Measurements from ENCODE around the gene CLEC2A.
A peak's percentile ranks its signal among the peaks of the same experiment; 100 is the strongest.
"Not testable (repeated sequence)": the region's sequence is repeated elsewhere in the genome, so short reads cannot be mapped to it uniquely, and the experiment has no call there.

CLEC2A gene

DNA sequence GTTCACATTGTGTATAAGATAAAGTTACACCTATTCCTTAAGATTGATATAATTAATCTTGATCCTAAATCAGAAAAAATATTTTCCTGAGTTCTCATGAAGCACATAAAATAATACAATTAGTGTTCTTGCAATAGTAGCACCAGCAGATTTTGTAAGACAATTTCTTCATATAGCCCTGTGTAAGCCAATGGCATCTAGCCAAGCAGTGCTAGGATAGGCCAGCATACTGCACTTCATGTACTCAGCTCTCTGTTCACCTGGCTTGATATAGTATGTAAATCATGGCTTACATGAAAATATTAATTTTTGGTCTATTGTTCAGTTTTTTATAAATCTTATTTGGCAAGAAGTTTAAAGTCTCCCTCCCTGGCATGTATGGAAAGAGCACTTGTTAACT lies 49.0 kb downstream of the CLEC2A start:
- no peak for DNase-seq (ENCODE audit: low read depth in 2 of 3, low spot score in 1 of 3)

DNA sequence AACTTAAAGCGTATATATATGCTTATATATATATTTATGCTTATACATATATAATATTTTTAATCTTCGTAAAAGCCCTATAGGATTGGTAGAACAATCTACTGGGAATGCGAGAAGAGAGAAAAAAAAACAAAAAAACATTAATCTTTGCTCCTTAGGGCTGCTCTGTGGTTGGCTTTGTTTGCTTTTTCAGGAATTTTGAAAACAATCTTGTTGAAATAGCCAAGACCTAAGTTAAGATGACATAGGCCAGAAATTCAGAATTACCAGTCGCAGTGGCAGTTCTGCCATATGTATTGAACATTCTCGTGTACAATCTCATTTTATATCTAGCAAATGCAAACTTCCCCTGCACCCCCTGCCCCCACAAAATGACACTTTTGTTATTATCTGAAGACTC lies 50.2 kb downstream of the CLEC2A start:
- DNase-seq (ENCODE audit: low read depth in 2 of 3, low spot score in 1 of 3): no peak

DNA sequence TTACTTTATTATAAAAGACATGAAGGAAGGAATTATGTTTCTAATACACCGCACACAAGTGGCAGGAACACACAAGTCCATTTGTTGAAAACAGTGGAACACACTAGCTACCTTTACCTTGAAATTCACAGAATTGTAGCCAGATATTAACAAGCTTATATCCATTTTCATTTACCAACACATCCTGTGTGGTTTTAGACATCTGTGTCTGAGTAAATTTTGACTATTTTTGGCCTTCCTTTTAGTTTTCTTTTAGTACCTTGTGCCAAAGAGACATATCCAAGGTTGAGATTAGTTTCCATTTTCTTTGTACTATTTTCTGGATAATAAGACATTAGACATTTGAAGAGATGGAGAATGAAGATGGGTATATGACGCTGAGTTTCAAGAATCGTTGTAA lies 50.9 kb downstream of the CLEC2A start, which contains the start of gene KLRF2:
Gene KLRF2 (plus strand): TSS at position 244 of the 400 bp plus-strand sequence. CDS start 107 bp downstream, at position 351.
- DNase-seq (ENCODE audit: low read depth in 2 of 3, low spot score in 1 of 3): no peak

DNA sequence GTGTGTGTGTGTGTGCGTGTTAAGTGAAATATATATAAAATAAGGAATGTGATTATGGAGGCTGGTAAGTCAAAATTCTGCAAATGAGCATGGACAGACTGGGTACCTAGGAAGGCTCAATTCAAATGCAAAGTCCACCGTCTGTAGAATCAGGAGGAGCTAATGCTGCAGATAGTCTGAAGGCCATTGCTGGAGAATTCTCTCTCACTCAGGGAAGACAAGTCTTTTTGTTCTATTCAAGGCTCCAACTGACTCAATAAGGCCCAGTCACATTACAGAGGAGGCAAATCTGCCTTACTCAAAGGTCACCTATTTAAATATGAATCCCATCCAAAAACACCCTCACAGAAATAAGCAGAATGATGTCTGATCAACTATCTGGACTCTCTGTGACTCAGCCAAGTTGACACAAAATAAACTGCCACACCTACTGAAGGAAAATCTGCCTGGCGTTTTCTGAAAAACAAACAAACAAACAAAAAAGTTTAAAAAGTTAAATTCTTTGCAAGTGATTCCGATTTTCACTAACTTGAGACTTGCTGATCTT lies 51.6 kb downstream of the CLEC2A start:
- DNase-seq (ENCODE audit: low read depth in 2 of 3, low spot score in 1 of 3): no peak

DNA sequence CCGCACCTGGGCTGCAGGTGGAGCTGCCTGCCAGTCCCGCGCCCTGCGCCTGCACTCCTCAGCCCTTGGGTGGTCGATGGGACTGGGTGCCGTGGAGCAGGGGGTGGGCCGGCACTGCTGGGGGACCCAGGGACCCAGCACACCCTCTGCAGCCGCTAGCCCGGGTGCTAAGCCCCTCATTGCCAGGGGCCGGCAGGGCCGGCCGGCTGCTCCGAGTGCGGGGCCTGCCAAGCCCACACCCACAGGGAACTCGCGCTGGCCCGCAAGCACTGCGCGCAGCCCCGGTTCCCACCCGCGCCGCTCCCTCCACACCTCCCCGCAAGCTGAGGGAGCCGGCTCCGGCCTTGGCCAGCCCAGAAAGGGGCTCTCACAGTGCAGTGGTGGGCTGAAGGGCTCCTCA lies 56.0 kb downstream of the CLEC2A start:
- not testable (repeated sequence) for DNase-seq (ENCODE audit: low read depth in 2 of 3, low spot score in 1 of 3)

DNA sequence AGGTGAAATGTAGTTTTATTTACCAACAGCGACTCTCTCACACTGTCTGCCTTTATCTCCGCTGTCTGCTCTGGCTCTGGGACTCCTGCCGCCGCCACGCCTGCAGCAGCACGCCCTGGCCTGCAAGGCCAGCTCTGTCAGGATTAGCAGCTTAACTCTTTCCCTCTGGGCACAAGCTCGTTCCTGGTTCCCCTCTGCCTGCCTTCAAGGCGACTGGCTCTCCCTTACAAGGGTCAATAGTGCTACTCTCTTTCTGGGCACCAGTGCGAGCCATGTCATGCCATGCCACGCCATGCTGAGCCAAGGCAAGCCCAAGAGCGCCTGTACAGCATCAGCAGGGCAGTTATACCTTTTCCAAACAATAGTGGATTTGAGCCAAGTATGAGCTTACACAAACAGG lies 59.4 kb downstream of the CLEC2A start:
- no peak for DNase-seq (ENCODE audit: low read depth in 2 of 3, low spot score in 1 of 3)

DNA sequence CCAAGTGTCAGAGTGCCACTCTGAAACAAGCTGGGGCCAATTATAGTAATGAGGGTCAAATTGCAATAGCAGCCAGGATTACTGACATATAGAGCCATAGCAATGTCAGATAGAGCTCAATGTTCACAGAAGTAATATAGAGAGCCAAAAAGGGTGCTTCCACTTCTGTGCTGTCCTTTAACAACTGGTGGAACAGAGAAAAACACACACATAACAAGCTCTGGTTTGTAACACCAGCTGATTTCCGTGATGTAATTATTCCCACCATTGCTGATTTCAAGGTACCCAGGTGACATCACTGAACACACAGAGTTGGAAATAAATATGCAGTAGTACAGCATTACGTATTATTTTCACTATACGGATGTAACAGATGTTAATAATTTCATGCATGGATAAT lies 60.0 kb downstream of the CLEC2A start:
- DNase-seq (ENCODE audit: low read depth in 2 of 3, low spot score in 1 of 3): peak in 1 of 3 donors; percentile 9

DNA sequence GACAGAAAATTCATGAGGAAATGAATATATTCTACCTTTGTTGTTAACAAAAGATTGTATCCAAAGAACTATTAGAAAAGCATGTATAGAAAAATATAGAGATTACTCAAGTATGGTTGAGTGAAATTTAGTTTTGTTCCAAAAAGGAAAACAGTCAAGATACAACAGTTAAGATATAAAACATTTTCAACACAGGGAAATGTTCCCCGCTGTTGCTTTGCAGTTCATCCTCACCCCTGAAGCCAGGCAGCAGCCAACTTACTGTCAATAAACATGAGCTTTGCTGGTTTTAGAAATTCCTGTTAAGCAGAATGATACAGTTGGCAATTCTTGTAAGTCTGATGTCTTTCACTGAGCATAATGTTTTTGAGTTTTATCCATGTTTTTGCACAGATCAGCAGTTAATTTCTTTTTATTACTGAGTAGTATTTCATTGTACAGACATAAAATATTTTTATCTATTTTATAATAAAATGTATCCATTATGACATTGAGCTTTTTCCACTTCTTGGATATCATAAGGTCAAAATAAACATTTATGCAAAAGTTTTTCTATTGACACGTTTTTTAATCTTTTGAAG lies 61.8 kb downstream of the CLEC2A start:
- no peak for DNase-seq (ENCODE audit: low read depth in 2 of 3, low spot score in 1 of 3)

DNA sequence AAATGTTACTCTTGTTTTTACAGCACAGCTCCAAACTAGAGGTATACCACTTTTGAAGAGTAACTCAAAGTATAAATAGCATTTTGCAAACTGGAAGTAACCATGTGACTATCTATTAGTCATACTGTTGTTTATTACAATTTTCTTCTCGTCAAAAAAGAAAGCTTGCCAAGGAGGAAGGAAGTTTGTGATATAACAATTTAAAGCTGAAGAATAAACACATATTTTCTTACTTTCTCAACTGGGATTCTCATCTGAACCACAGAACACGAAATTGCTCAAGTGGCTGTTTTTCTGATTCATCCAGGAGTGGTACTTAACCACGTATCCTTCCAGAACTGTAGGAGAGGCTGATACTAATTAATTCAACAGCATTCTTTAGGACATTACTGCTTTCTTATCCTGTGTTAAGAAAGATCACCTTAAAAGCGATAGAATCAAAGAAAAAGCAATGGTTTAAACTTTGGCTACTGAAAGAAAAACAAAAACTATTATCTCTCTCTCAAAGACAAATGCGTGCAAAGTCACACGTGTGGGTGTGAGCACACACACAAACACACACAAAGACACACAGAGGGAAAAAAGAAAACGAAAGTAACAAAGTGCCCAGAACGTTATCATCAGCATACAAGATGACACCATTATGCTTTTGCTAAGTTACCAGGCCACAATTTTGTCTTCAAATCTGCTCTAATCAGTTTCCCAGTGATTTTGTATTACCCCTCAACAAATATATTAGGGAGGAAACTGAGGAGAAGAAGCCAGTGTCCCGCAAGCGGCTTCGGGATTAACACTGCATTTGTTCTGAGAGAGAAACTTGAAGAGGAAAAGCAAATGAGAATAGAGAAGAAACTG lies 62.6 kb downstream of the CLEC2A start, which contains the start of gene CLEC2B:
Gene CLEC2B (minus strand): TSS at position 48 of the 855 bp plus-strand sequence.
- DNase-seq (ENCODE audit: low read depth in 2 of 3, low spot score in 1 of 3): peak in 1 of 3 donors; percentile 14

DNA sequence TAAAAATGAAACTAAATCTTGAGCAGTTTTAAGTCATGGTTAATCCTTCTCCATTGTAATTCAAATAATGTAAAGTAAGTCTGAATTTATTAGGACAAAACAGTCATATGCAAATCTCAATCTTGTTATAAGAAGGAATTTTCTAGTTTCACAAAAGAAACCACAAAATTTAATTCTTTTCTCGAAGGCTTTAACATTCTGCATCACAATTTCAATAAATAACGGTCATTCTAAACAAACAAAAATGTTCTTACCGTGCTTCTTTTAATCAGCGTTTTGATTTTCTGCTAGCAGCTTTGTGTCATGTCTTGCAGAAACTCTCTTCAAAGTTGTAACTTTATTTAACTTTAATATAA lies 63.2 kb downstream of the CLEC2A start:
- DNase-seq (ENCODE audit: low read depth in 2 of 3, low spot score in 1 of 3): no peak

DNA sequence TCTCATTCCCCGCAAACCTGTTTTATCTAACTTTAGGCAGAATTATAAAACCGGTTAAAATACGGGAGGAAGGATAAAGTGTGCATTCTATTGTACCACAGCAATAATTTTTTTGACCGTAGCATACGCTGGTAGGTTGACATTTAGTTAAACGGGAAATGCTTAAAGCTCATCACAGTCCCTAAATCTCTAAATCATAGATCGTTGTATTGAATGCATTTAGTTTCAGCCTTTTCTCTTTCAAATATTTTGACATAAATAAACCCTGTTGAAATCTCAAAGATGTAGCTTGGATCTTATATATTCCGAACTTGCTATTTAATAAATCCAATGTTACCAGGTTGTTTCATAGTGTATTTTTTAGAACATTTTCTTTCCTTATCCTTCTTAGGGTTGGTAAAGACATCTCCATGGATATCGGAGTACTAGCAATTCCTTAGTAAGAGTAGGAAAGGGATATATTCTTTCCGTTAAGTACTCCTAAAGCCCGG lies 63.8 kb downstream of the CLEC2A start:
- DNase-seq (ENCODE audit: low read depth in 2 of 3, low spot score in 1 of 3): no peak

DNA sequence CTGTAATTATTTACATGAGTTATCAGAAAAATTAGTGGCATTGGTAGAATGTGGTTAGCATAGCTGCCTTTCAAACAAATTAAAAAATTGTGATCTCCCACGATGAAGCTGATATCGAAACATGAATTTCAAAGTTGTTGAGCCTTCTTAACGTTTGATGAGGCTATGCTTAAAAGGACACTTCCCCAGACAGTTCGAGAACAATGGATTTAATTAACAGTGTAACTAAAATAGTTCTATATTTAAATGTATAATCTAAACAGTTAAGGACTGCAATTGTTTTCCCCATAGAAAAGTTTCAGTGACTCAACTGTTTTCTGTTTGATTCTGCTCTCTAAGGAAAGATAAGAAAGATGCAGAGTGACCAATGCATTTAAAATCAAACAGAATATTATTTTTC lies 64.6 kb downstream of the CLEC2A start:
- no peak for DNase-seq (ENCODE audit: low read depth in 2 of 3, low spot score in 1 of 3)

DNA sequence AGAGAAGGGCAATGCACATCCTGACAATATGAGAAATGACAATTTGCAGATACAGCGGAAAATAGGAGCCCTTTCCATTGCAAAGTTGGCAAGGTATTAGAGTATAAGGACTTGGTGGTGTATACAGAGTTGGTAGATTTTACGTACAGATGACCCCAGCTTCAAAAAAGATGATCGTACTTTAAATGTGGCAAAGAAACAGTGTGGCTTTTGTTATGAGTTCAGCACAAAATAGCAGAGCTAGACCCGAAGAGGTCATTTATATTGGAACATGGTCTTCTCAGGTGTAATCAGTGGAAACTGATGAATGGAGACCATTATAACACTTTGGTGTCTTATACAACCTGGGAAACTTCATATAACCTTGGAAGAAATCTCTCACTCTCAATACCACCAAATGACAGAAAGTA lies 65.3 kb downstream of the CLEC2A start:
- peak in 1 of 3 donors; percentile 7 for DNase-seq (ENCODE audit: low read depth in 2 of 3, low spot score in 1 of 3)

DNA sequence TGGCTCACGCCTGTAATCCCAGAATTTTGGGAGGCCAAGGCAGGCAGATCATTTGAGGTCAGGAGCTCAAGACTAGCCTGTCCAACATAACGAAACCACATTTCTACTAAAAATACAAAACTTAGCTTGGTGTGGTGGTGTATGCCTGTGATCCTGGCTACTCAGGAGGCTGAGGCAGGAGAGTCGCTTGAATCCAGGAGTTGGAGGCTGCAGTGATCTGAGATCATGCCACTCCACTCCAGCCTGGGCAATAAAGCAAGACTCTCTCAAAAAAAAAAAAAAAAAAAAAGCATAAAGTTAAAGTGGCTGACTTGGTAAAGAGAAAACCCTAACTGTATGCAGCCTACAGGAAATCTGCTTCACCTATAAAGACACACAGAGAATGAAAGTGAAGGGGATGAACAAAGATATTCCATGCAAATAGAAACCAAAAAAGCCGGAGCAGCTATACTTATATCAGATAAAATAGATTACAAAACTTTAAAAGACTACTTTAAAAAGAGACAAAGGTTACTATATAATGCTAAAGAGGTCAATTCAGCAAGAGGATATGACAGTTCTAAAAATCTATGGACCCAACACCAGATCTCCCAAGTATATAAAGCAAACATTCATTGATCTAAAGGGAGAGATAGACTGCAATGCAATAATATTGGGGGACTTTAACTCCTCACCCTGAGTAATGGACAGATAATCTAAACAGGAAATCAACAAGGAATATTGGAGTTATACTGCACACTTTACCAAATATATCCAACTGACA lies 67.1 kb downstream of the CLEC2A start:
- DNase-seq (ENCODE audit: low read depth in 2 of 3, low spot score in 1 of 3): no peak
